ENCODE data around the gene MYO1D.

The MYO1D gene

GRCh38 chr17:32819787-32820186, 57.1 kb downstream of the MYO1D start:
- DNase-seq, result no peak

- DNase-seq, result no peak
These were observed 57.9 kb downstream of the MYO1D start for GRCh38 chr17:32819035-32819434.

- no peak for DNase-seq
These were observed 61.5 kb downstream of the MYO1D start for GRCh38 chr17:32815460-32815859.

- no peak for DNase-seq
These were observed 62.1 kb downstream of the MYO1D start for GRCh38 chr17:32814836-32815235.

GRCh38 chr17:32813021-32813420, 63.9 kb downstream of the MYO1D start:
- no peak for DNase-seq

GRCh38 chr17:32810690-32811089, 66.2 kb downstream of the MYO1D start:
- no peak for DNase-seq

- DNase-seq, result no peak
These were observed 69.3 kb downstream of the MYO1D start for GRCh38 chr17:32807577-32807976.

- no peak for DNase-seq
These were observed 70.3 kb downstream of the MYO1D start for GRCh38 chr17:32806646-32807045.

GRCh38 chr17:32805029-32805976, 71.6 kb downstream of the MYO1D start:
- DNase-seq, result no peak

GRCh38 chr17:32803544-32803943, 73.4 kb downstream of the MYO1D start:
- no peak for DNase-seq

- no peak for DNase-seq
These were observed 74.6 kb downstream of the MYO1D start for GRCh38 chr17:32802306-32802705.

- no peak for DNase-seq
These were observed 75.3 kb downstream of the MYO1D start for GRCh38 chr17:32801641-32802040.

- no peak for DNase-seq
These were observed 75.7 kb downstream of the MYO1D start for GRCh38 chr17:32801193-32801592.

GRCh38 chr17:32798938-32799337, 78.0 kb downstream of the MYO1D start:
- no peak for DNase-seq

GRCh38 chr17:32795339-32795979, 81.5 kb downstream of the MYO1D start:
- no peak for DNase-seq

GRCh38 chr17:32794533-32795246, 82.2 kb downstream of the MYO1D start:
- DNase-seq, result no peak

- no peak for DNase-seq
These were observed 83.1 kb downstream of the MYO1D start for GRCh38 chr17:32793841-32794240.

GRCh38 chr17:32792207-32792606, 84.7 kb downstream of the MYO1D start:
- DNase-seq, result no peak

GRCh38 chr17:32786169-32786568, 90.8 kb downstream of the MYO1D start:
- DNase-seq, result no peak

GRCh38 chr17:32784113-32784512, 92.8 kb downstream of the MYO1D start:
- no peak for DNase-seq

- no peak for DNase-seq
These were observed 93.3 kb downstream of the MYO1D start for GRCh38 chr17:32783602-32784001.

GRCh38 chr17:32780721-32781120, 96.2 kb downstream of the MYO1D start:
- DNase-seq, result no peak

- no peak for DNase-seq
These were observed 99.0 kb downstream of the MYO1D start for GRCh38 chr17:32777922-32778321.
